Endodermal cell (in vitro differentiated cells): ENCODE results near the gene MCIDAS. TPM values are rescaled to one million over a fixed set of nuclear protein-coding genes. Genes with fewer than 3 reads are reported as not detected.

Experiments
- DNase-seq: peaks from one replicate; pipeline ENCODE4 v3.0.0-alpha.2; 2017
- H3K27ac ChIP-seq: 2 replicates; pipeline ENCODE4 v1.5.1; 2013; ENCODE audit warnings: mild to moderate bottlenecking, low read depth, low read length, moderate library complexity
- H3K27me3 ChIP-seq: 2 replicates; pipeline ENCODE4 v1.6.1; 2013; ENCODE audit warnings: mild to moderate bottlenecking, low read length, moderate library complexity; ENCODE audit not compliant: insufficient read depth, control insufficient read depth, poor library complexity, severe bottlenecking
- H3K36me3 ChIP-seq: 2 replicates; pipeline ENCODE4 v1.7.0; 2013; ENCODE audit warnings: mild to moderate bottlenecking, low read length, moderate library complexity; ENCODE audit not compliant: control insufficient read depth, insufficient read depth
- H3K4me1 ChIP-seq: one replicate; pipeline ENCODE4 v1.7.0; 2013; ENCODE audit warnings: low read length; ENCODE audit not compliant: control insufficient read depth, insufficient read depth
- H3K4me3 ChIP-seq: 2 replicates; pipeline ENCODE4 v1.5.1; 2013; ENCODE audit warnings: mild to moderate bottlenecking, low read length, moderate library complexity
- H3K9ac ChIP-seq: 2 replicates; pipeline ENCODE4 v1.6.1; 2013; ENCODE audit warnings: mild to moderate bottlenecking, low read length, moderate library complexity; ENCODE audit not compliant: poor library complexity, severe bottlenecking; ENCODE audit errors: extremely low read depth
- H3K9me3 ChIP-seq: 2 replicates; pipeline ENCODE4 v1.6.1; 2013; ENCODE audit warnings: mild to moderate bottlenecking, low read length, moderate library complexity; ENCODE audit not compliant: control insufficient read depth
- H3K27ac Mint-ChIP-seq: 2 replicates; pipeline ENCODE4 v1.8.0; 2020; ENCODE audit warnings: mixed read lengths
- H3K27me3 Mint-ChIP-seq: 2 replicates; pipeline ENCODE4 v1.8.0; 2021; ENCODE audit warnings: mild to moderate bottlenecking, mixed read lengths; ENCODE audit not compliant: insufficient read depth
- H3K36me3 Mint-ChIP-seq: 2 replicates; pipeline ENCODE4 v1.8.0; 2020; ENCODE audit warnings: low read depth, mixed read lengths
- H3K4me1 Mint-ChIP-seq: 2 replicates; pipeline ENCODE4 v1.8.0; 2020; ENCODE audit warnings: mixed read lengths
- H3K4me3 Mint-ChIP-seq: 2 replicates; pipeline ENCODE4 v1.8.0; 2020; ENCODE audit warnings: mild to moderate bottlenecking, moderate library complexity, mixed read lengths
- H3K9me3 Mint-ChIP-seq: 2 replicates; pipeline ENCODE4 v1.8.0; 2020; ENCODE audit warnings: mild to moderate bottlenecking, mixed read lengths
- CTCF ChIP-seq: fragments of 200-600 bp; sonication (generic); conservative IDR thresholded peaks from 2 replicates; pipeline ENCODE4 v1.5.0; 2021; ENCODE audit warnings: antibody characterized with exemption, mild to moderate bottlenecking
- WGBS, 2 experiments: methylation state at CpG; one replicate each; pipeline versions ENCODE4 v1.1.5 to v1.1.7; 2013; ENCODE audit warnings: missing lambda C conversion rate in 2 of 2, mixed read lengths in 1 of 2; ENCODE audit not compliant: insufficient coverage in 1 of 2, insufficient read length in 1 of 2; 5-methylcytosine and 5-hydroxymethylcytosine counted together
- total RNA-seq, 2 donors: library from RNA; stranded (reverse); fragmentation: NEBNext Ultra II Directional in 1 of 2; extraction: Animal tissue kit (Norgen Biotek cat#: 25700) in 1 of 2; gene quantifications; 2 replicates in 1 of 2; 3 replicates in 1 of 2; pipeline ENCODE4 v1.2.1, GENCODE V29; 2021

MCIDAS gene
- total RNA-seq, 2 donors from 2014 or later: 0.58 to 1.4 TPM

GRCh38 chr5:55254802-55255201 is 27.7 kb upstream of the MCIDAS start:
- no peaks in the 10 kb centered on the region for H3K9me3 ChIP-seq
- no peak overlapping the region for H3K9ac ChIP-seq
- Mint-ChIP-seq H3K36me3 (peaks cover 12% of the 10 kb centered on the region), H3K27ac (no peak overlapping the region), H3K27me3 (no peaks in the 10 kb centered on the region), H3K4me3 (no peak overlapping the region), H3K4me1 (peaks cover 33% of the 10 kb centered on the region), H3K9me3 (no peaks in the 10 kb centered on the region)
- peaks cover 6% of the 10 kb centered on the region for H3K4me1 ChIP-seq
- no peak for DNase-seq
- 90% methylated on average over 3 to 4 of the region's 4 CpGs for WGBS, 2 experiments
- H3K4me3 ChIP-seq: no peak overlapping the region
- TF ChIP-seq CTCF: no peak
- H3K36me3 ChIP-seq: peaks cover 39% of the 10 kb centered on the region
- H3K27me3 ChIP-seq: no peaks in the 10 kb centered on the region
- no peak overlapping the region for H3K27ac ChIP-seq

- Histone ChIP-seq H3K9ac (no peak overlapping the region), H3K9me3 (peaks cover 16% of the 10 kb centered on the region), H3K36me3 (peaks cover 3% of the 10 kb centered on the region), H3K27ac (no peak overlapping the region), H3K27me3 (no peaks in the 10 kb centered on the region), H3K4me3 (no peak overlapping the region), H3K4me1 (peaks cover 3% of the 10 kb centered on the region)
- H3K27me3 Mint-ChIP-seq: peaks cover 9% of the 10 kb centered on the region
- no CpG with 5 or more reads among the region's 1 CpG for whole genome bisulfite sequencing, 2 experiments
- H3K4me3 Mint-ChIP-seq: no peak overlapping the region
- peaks cover 11% of the 10 kb centered on the region for H3K4me1 Mint-ChIP-seq
- no peak for TF ChIP-seq CTCF
- no peak for DNase-seq
- H3K9me3 Mint-ChIP-seq: peaks cover 21% of the 10 kb centered on the region
- no peak overlapping the region for H3K27ac Mint-ChIP-seq
- peaks cover under 1% of the 10 kb centered on the region for H3K36me3 Mint-ChIP-seq
Observed at GRCh38 chr5:55250064-55250463, 22.9 kb upstream of the MCIDAS start.

GRCh38 chr5:55241746-55242145 is 14.6 kb upstream of the MCIDAS start:
- Histone ChIP-seq H3K27ac (no peak overlapping the region), H3K9me3 (no peaks in the 10 kb centered on the region), H3K4me1 (no peaks in the 10 kb centered on the region), H3K4me3 (no peak overlapping the region), H3K36me3 (no peaks in the 10 kb centered on the region), H3K27me3 (peaks cover 6% of the 10 kb centered on the region), H3K9ac (no peak overlapping the region)
- Mint-ChIP-seq H3K9me3 (peaks cover 9% of the 10 kb centered on the region), H3K27ac (no peak overlapping the region), H3K36me3 (no peaks in the 10 kb centered on the region), H3K4me3 (no peak overlapping the region), H3K27me3 (peaks cover 24% of the 10 kb centered on the region), H3K4me1 (peaks cover 6% of the 10 kb centered on the region)
- WGBS, 2 experiments: 77 to 89% methylated on average over 3 to 4 of the region's 4 CpGs
- no peak for TF ChIP-seq CTCF
- no peak for DNase-seq
